HEK293 (cell line): ENCODE measurements around the gene APEX1.

Source experiments
- BCL11A ChIP-seq: fragments of 450-650 bp; formaldehyde crosslinking; IDR thresholded peaks from 2 replicates; pipeline ENCODE4 v1.5.1; 2016; ENCODE audit warnings: low read depth, missing biosample characterization, missing genetic modification characterization
- CTCF ChIP-seq: fragments of 450-650 bp; formaldehyde crosslinking; IDR thresholded peaks from 2 replicates; pipeline ENCODE4 v1.5.1; 2016; ENCODE audit warnings: missing biosample characterization, missing genetic modification characterization
- KLF1 ChIP-seq: fragments of 450-650 bp; formaldehyde crosslinking; IDR thresholded peaks from 2 replicates; pipeline ENCODE4 v1.5.1; 2016; ENCODE audit warnings: missing biosample characterization, missing genetic modification characterization
- MEIS1 ChIP-seq: sonication (generic); formaldehyde crosslinking; IDR thresholded peaks from 2 replicates; pipeline ENCODE4 v1.8.1; 2022; ENCODE audit warnings: missing genetic modification reagents, mild to moderate bottlenecking, borderline replicate concordance
- PBX3 ChIP-seq: sonication (generic); formaldehyde crosslinking; IDR thresholded peaks from 2 replicates; pipeline ENCODE4 v1.8.1; 2022; ENCODE audit warnings: mild to moderate bottlenecking, moderate library complexity, missing genetic modification reagents
- ZBTB44 ChIP-seq: fragments of 450-650 bp; IDR thresholded peaks from 2 replicates; pipeline ENCODE4 v1.5.1; 2018; ENCODE audit warnings: missing biosample characterization, mild to moderate bottlenecking, missing genetic modification characterization
- ZBTB7A ChIP-seq: fragments of 450-650 bp; formaldehyde crosslinking; IDR thresholded peaks from 2 replicates; pipeline ENCODE4 v1.5.1; 2016; ENCODE audit warnings: low read depth, missing biosample characterization, missing genetic modification characterization
- ZNF747 ChIP-seq: fragments of 450-650 bp; formaldehyde crosslinking; IDR thresholded peaks from 2 replicates; pipeline ENCODE4 v1.5.1; 2016; ENCODE audit warnings: missing biosample characterization, missing genetic modification characterization

GRCh38 chr14:20427231-20428009, 27.6 kb upstream of the APEX1 start:
- TF ChIP-seq KLF1 (no peak), PBX3 (CRISPR knock-in tag) (no peak), CTCF (tag by site-specific recombination) (no peak), ZBTB44 (tag by site-specific recombination) (no peak), BCL11A (no peak), ZBTB7A (tag by site-specific recombination) (no peak), ZNF747 (tag by site-specific recombination) (no peak), MEIS1 (CRISPR knock-in tag) (no peak)
